Ovary (tissue), 10 donors: ENCODE measurements around the gene UNC5B. TPM values are rescaled to one million over a fixed set of nuclear protein-coding genes. Genes with fewer than 3 reads are reported as not detected.
A peak's percentile ranks its signal among the peaks of the same experiment; 100 is the strongest.

Source experiments
- DNase-seq, 5 donors: peaks; one replicate each; pipeline ENCODE4 v3.0.0-alpha.2; 2019 to 2020
- H3K27ac ChIP-seq, 2 donors: fragments of 200-600 bp; one replicate each; pipeline versions ENCODE4 v1.5.1 to v1.8.0; 2019 to 2022
- H3K27me3 ChIP-seq: fragments of 200-600 bp; one replicate; pipeline ENCODE4 v1.8.0; 2022
- H3K36me3 ChIP-seq: fragments of 200-600 bp; sonication (generic); one replicate; pipeline ENCODE4 v1.5.1; 2019
- H3K4me1 ChIP-seq: one replicate; pipeline ENCODE4 v1.8.1; 2013; ENCODE audit warnings: mild to moderate bottlenecking, moderate library complexity; ENCODE audit not compliant: insufficient read depth
- H3K4me3 ChIP-seq: fragments of 200-600 bp; sonication (generic); one replicate; pipeline ENCODE4 v1.5.1; 2017
- H3K9me3 ChIP-seq, 2 donors: fragments of 200-600 bp in 1 of 2; sonication (generic) in 1 of 2; one replicate each; pipeline versions ENCODE4 v1.5.1 to v1.8.1; 2013 to 2019; ENCODE audit warnings: mild to moderate bottlenecking in 1 of 2, moderate library complexity in 1 of 2
- EP300 ChIP-seq: sonication (generic); formaldehyde crosslinking; IDR thresholded peaks from one replicate; pipeline ENCODE4 v1.6.1; 2017; ENCODE audit warnings: antibody characterized with exemption
- POLR2A ChIP-seq: fragments of 450-650 bp; IDR thresholded peaks from one replicate; pipeline ENCODE4 v1.6.1; 2017; ENCODE audit warnings: antibody characterized with exemption, mild to moderate bottlenecking, moderate library complexity
- WGBS, 3 donors: extraction: QIAGEN DNeasy Blood & Tissue Kit in 1 of 3; methylation state at CpG; one replicate each; pipeline versions ENCODE4 v1.1.5 to v1.1.7; 2013 to 2017; 5-methylcytosine and 5-hydroxymethylcytosine counted together
- intact Hi-C, 4 donors: fragments of 100-400 bp; cut with DNase I; formaldehyde crosslinking; loops; one replicate each; pipeline versions ENCODE4 v1.11.0 to v1.15.1; 2022 to 2023
- long read RNA-seq, 3 donors: library from polyadenylated mRNA in 2 of 3; unstranded in 2 of 3; transcript quantifications; one replicate each; pipeline ENCODE4 v2.0.0 and lab custom pipeline, GENCODE V29; 2021 to 2026
- polyA plus RNA-seq, 2 donors: library from polyadenylated mRNA; stranded (reverse); fragments of 200-250 nt in 1 of 2; fragments of 350-450 nt in 1 of 2; fragmentation: Illumina TruSeq in 1 of 2; extraction: RNeasy Lipid Tissue Mini Kit (QIAGEN cat#74804) in 1 of 2; gene quantifications; one replicate each; pipeline ENCODE4 v1.2.3, GENCODE V29; 2013 to 2014
- total RNA-seq, 7 donors: library from RNA; depleted of rRNA in 2 of 7; stranded (reverse); fragments of >200 nt in 2 of 7; fragmentation: NEBNext Ultra II Directional in 3 of 7; extraction: Animal tissue kit (Norgen Biotek cat#: 25700) in 3 of 7; gene quantifications; one replicate each; pipeline versions ENCODE4 v1.1.0 to v1.2.4, GENCODE V29; 2016 to 2023
- TF ChIP-seq, protein P1 (sequence below), 3 donors: fragments of 450-650 bp in 2 of 3; fragments of 200-600 bp in 1 of 3; IDR thresholded peaks; one replicate each; pipeline versions ENCODE4 v1.5.1 to v1.8.0; 2016 to 2022; ENCODE audit warnings: antibody characterized with exemption in 3 of 3, mild to moderate bottlenecking in 1 of 3
- donor health status: DM: no; HTN: no; CAD: no; lungs with moderate emphysema.
- donor health status: DM: no; HTN: no; CAD: no.
- donor health status: Bipolar disorder and iron deficiency.
- donor health status: DM: yes; HTN: yes; CAD: no.
- donor health status: DM: no; HTN: no; CAD: no.
- donor health status: DM: yes; HTN: yes; CAD: no.

UNC5B gene
- 10 to 100 TPM in 1 of 7 donors, 1 to 10 TPM in 6; 3.7 to 48.0 (median 6.8) TPM for total RNA-seq
- 1 to 10 TPM; 2.7 to 4.2 TPM for polyA plus RNA-seq
- long read RNA-seq, donor 1, partial matches to known transcripts: 7 of 10 reads
- long read RNA-seq, donor 1, other reads (novel, unspliced or antisense): 3 of 10 reads
- long read RNA-seq, donor 2, full-length matches to known transcripts: 4 of 31 reads
- long read RNA-seq, donor 2, partial matches to known transcripts: 27 of 31 reads
- long read RNA-seq, donor 2, other reads (novel, unspliced or antisense): 0 of 31 reads
- long read RNA-seq, donor 3, full-length matches to known transcripts: 3 of 10 reads
- long read RNA-seq, donor 3, partial matches to known transcripts: 5 of 10 reads
- long read RNA-seq, donor 3, other reads (novel, unspliced or antisense): 2 of 10 reads

- TF ChIP-seq, protein P1, sequence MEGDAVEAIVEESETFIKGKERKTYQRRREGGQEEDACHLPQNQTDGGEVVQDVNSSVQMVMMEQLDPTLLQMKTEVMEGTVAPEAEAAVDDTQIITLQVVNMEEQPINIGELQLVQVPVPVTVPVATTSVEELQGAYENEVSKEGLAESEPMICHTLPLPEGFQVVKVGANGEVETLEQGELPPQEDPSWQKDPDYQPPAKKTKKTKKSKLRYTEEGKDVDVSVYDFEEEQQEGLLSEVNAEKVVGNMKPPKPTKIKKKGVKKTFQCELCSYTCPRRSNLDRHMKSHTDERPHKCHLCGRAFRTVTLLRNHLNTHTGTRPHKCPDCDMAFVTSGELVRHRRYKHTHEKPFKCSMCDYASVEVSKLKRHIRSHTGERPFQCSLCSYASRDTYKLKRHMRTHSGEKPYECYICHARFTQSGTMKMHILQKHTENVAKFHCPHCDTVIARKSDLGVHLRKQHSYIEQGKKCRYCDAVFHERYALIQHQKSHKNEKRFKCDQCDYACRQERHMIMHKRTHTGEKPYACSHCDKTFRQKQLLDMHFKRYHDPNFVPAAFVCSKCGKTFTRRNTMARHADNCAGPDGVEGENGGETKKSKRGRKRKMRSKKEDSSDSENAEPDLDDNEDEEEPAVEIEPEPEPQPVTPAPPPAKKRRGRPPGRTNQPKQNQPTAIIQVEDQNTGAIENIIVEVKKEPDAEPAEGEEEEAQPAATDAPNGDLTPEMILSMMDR (IDR thresholded peaks at IDR 0.05): peak in 2 of 3 donors; percentile 62 to 72
- TF ChIP-seq POLR2A: peak; percentile 70
- TF ChIP-seq EP300: no peak
- H3K36me3 ChIP-seq: no peaks in the 10 kb centered on the region
- H3K4me1 ChIP-seq: peaks cover 9% of the 10 kb centered on the region
- intact Hi-C loops: loop anchor here (5.0 to 10.0 kb wide), 4 partner anchors 52 to 1615 kb away; no protein-coding TSS in a partner anchor
- H3K27me3 ChIP-seq: no peaks in the 10 kb centered on the region
- H3K27ac ChIP-seq: peak within 1 kb of the TSS; percentile 26 to 39
- 0 to 1% (median 0%) methylated on average over 73 to 109 of the region's 109 CpGs for WGBS, 3 donors
- DNase-seq: peak; percentile 85 to 93 (median 92)
- H3K4me3 ChIP-seq: peak within 1 kb of the TSS; percentile 49
- H3K9me3 ChIP-seq: no peaks in the 10 kb centered on the region
Measured at GRCh38 chr10:71212318-71213126, at the start of gene UNC5B. UNC5B (plus strand) TSS chr10:71212570; CDS start chr10:71212986, 416 bp downstream.

- no peaks in the 10 kb centered on the region for H3K9me3 ChIP-seq
- no peak overlapping the region for H3K27ac ChIP-seq
- H3K27me3 ChIP-seq: no peaks in the 10 kb centered on the region
- TF ChIP-seq, protein P1 (IDR thresholded peaks at IDR 0.05): no peak
- TF ChIP-seq POLR2A: no peak
- TF ChIP-seq EP300: no peak
- intact Hi-C loops: no loop called here
- no peak for DNase-seq
- H3K4me1 ChIP-seq: no peaks in the 10 kb centered on the region
- no peaks in the 10 kb centered on the region for H3K36me3 ChIP-seq
- no peak overlapping the region for H3K4me3 ChIP-seq
Measured at GRCh38 chr10:71173466-71173865, 38.9 kb upstream of the UNC5B start.

DNA sequence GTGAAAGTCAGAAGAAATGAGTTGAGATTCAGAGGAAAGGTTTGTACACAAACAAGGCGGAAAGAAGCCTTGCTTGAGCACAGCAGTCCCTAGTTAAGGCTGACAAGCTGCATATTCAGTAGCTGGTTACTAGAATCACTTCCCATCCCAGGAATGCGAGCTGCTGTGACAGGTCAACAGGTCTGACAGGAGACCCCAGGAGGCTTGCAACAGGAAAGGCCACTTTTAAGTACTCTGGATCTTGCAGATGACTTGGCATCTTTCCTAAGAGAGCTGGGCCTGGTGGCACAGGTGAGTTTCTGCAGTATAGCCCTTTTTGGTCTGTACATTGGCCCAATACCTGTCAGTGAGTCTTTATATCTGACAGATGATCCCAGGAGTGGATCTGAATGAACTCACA, 35.7 kb upstream of the UNC5B start:
- Histone ChIP-seq H3K4me1 (no peaks in the 10 kb centered on the region), H3K9me3 (no peaks in the 10 kb centered on the region), H3K4me3 (no peak overlapping the region), H3K36me3 (no peaks in the 10 kb centered on the region), H3K27me3 (no peaks in the 10 kb centered on the region), H3K27ac (no peak overlapping the region)
- TF ChIP-seq EP300: no peak
- no peak for TF ChIP-seq POLR2A
- TF ChIP-seq, protein P1 (IDR thresholded peaks at IDR 0.05): no peak
- intact Hi-C loops: no loop called here
- 92 to 97% (median 96%) methylated on average over 2 of the region's 2 CpGs for WGBS, 3 donors
- no peak for DNase-seq

GRCh38 chr10:71177651-71178199, 34.6 kb upstream of the UNC5B start:
- no peak overlapping the region for H3K27ac ChIP-seq
- H3K27me3 ChIP-seq: no peaks in the 10 kb centered on the region
- no peak overlapping the region for H3K4me3 ChIP-seq
- TF ChIP-seq, protein P1 (IDR thresholded peaks at IDR 0.05): no peak
- TF ChIP-seq EP300 (no peak), POLR2A (no peak)
- DNase-seq: no peak
- no peaks in the 10 kb centered on the region for H3K9me3 ChIP-seq
- no peaks in the 10 kb centered on the region for H3K4me1 ChIP-seq
- no peaks in the 10 kb centered on the region for H3K36me3 ChIP-seq
- 25 to 52% (median 36%) methylated on average over 4 of the region's 4 CpGs for WGBS, 3 donors
- intact Hi-C loops: no loop called here
